Measurements from ENCODE around the gene GATM. TPM values are rescaled to one million over a fixed set of nuclear protein-coding genes. Genes with fewer than 3 reads are reported as not detected.

Gene GATM
- total and polyA plus RNA-seq, 2 of the 8 experiments (the other 6 are each of a cell fraction or from before 2014, with no cell fraction given): 10.2 to 15.1 TPM

GRCh38 chr15:45401665-45402161 is 23.4 kb upstream of the GATM start:
- no peak overlapping the region for H3K27ac ChIP-seq (ENCODE audit: low read depth, low read length)
- H3K4me2 ChIP-seq (ENCODE audit: insufficient read depth in 1 of 2, low read depth in 2 of 2, low read length in 2 of 2): peak overlapping the region; percentile 75 to 85
- no peak overlapping the region; the same call in 1 of the 2 replicates for H2AK5ac ChIP-seq (ENCODE audit: low read depth, low read length)
- H2BK120ac ChIP-seq (replicated peaks; ENCODE audit: low read depth, low read length): no peak overlapping the region
- peak overlapping the region in 3 of 4 experiments; percentile 66 to 94 (median 92); a peak in 6 of 7 replicates for H3K9ac ChIP-seq (replicated peaks in 1 of 4; ENCODE audit: extremely low read depth in 1 of 4, low read depth in 3 of 4, low read length in 3 of 4)
- ChIA-PET CTCF (ENCODE audit: partially characterized antibody) (interaction anchor here (0.6 to 9.3 kb wide), 16 partner anchors 10 to 305 kb away, joined by 3 to 97 read pairs (median 3); no protein-coding TSS in a partner anchor), POLR2A (ENCODE audit: partially characterized antibody) (interaction anchor here (0.8 to 2.9 kb wide), 15 partner anchors 9 to 241 kb away, joined by 3 to 22 read pairs (median 6); partner anchors contain the start of genes BLOC1S6 and GATM)
- no peak overlapping the region for H3K14ac ChIP-seq (ENCODE audit: insufficient read length)
- H4K20me1 ChIP-seq (replicated peaks in 1 of 2; ENCODE audit: control insufficient read depth in 1 of 2, insufficient read depth in 2 of 2, low read length in 2 of 2): peaks cover 0 to 4% of the 10 kb centered on the region in 2 experiments
- 0 out of 2 replicates have a peak, but pooled peaks have one; percentile 23 for TF ChIP-seq CHD1 (IDR thresholded peaks at IDR 0.05; ENCODE audit: low read depth, low read length)
- no peak for TF ChIP-seq POLR2AphosphoS5 (IDR thresholded peaks at IDR 0.05; ENCODE audit: low read depth, low read length)
- peak overlapping the region; percentile 95 for H3K4ac ChIP-seq (replicated peaks; ENCODE audit: insufficient read length, low read depth, low read length)
- no peaks in the 10 kb centered on the region for H3K9me3 ChIP-seq (ENCODE audit: insufficient read depth in 2 of 2, low read depth in 1 of 2, low read length in 1 of 2)
- peak overlapping the region; percentile 87 for H4K91ac ChIP-seq (replicated peaks; ENCODE audit: insufficient read length, low read length)
- 5% methylated on average over 12 of the region's 12 CpGs; no CpG with 5 or more reads in 1 of the 2 experiments for WGBS, 2 experiments (ENCODE audit: extremely low coverage in 1 of 2, insufficient coverage in 1 of 2, insufficient read length in 1 of 2, insufficient replicate concordance in 2 of 2, low coverage in 1 of 2, low lambda C conversion rate in 2 of 2, missing lambda C conversion rate in 1 of 2)
- no peak overlapping the region for H2BK12ac ChIP-seq (ENCODE audit: low read depth, low read length)
- no peak overlapping the region for H2BK15ac ChIP-seq (ENCODE audit: low read length)
- FAIRE-seq: peak; percentile 39
- peak overlapping the region; percentile 81 to 99 (median 85) for H3K4me3 ChIP-seq (ENCODE audit: extremely low read depth in 1 of 4, insufficient read depth in 2 of 4, low read depth in 3 of 4, low read length in 4 of 4)
- peak overlapping the region; percentile 74 for H3K56ac ChIP-seq (replicated peaks; ENCODE audit: insufficient read length, low read depth, low read length)
- no peak overlapping the region for H2BK5ac ChIP-seq (ENCODE audit: low read depth, low read length)
- no peak overlapping the region for H3K18ac ChIP-seq (ENCODE audit: extremely low read depth, low read length)
- H2BK20ac ChIP-seq (ENCODE audit: low read length): no peak overlapping the region
- H4K5ac ChIP-seq (ENCODE audit: insufficient read length, low read depth, low read length): peak overlapping the region; percentile 34
- no peaks in the 10 kb centered on the region for H3K79me1 ChIP-seq (ENCODE audit: low read depth, low read length)
- H3K27me3 ChIP-seq (replicated peaks in 1 of 4; ENCODE audit: control insufficient read depth in 3 of 4, extremely low read depth in 1 of 4, insufficient read depth in 3 of 4, low read length in 3 of 4): no peaks in the 10 kb centered on the region
- no peak overlapping the region for H3K23ac ChIP-seq (ENCODE audit: insufficient read length)
- no peak for DNase-seq (ENCODE audit: low read depth in 1 of 2, low spot score in 2 of 2)
- H2AFZ ChIP-seq (ENCODE audit: low read length): peak overlapping the region; percentile 90
- H3K23me2 ChIP-seq (ENCODE audit: low read depth, low read length): peaks cover 5% of the 10 kb centered on the region
- H4K8ac ChIP-seq (ENCODE audit: extremely low read depth, insufficient read depth, low read length): no peak overlapping the region
- peaks cover 4 to 27% of the 10 kb centered on the region in 2 experiments for H3K79me2 ChIP-seq (ENCODE audit: control insufficient read depth in 1 of 2, insufficient read depth in 2 of 2, low read length in 2 of 2)
- H3K4me1 ChIP-seq (replicated peaks in 1 of 4; ENCODE audit: control insufficient read depth in 3 of 4, insufficient read depth in 4 of 4, low read length in 3 of 4): peaks cover 0 to 7% (median 0%) of the 10 kb centered on the region in 4 experiments; a peak in 2 of 7 replicates
- peaks cover under 1 to 20% (median 4%) of the 10 kb centered on the region in 4 experiments; a peak in 6 of 8 replicates for H3K36me3 ChIP-seq (ENCODE audit: control insufficient read depth in 2 of 4, insufficient read depth in 4 of 4, low read length in 3 of 4)

Measured in H1 (cell line).